IMR-90 (cell line): ENCODE results near the gene MAGI1.

Experiments used
- CEBPB ChIP-seq: IDR thresholded peaks from 2 replicates; pipeline ENCODE4 v1.6.1; 2012; ENCODE audit warnings: low read depth, low read length, improper control_type of control experiment
- POLR2A ChIP-seq: IDR thresholded peaks from 2 replicates; pipeline ENCODE4 v1.6.1; 2012; ENCODE audit warnings: mild to moderate bottlenecking, low read depth, low read length
- TF ChIP-seq, protein P1 (sequence below): conservative IDR thresholded peaks from 2 replicates; pipeline ENCODE4 v1.5.1; 2012; ENCODE audit warnings: mild to moderate bottlenecking, low read depth, low read length, improper control_type of control experiment

DNA sequence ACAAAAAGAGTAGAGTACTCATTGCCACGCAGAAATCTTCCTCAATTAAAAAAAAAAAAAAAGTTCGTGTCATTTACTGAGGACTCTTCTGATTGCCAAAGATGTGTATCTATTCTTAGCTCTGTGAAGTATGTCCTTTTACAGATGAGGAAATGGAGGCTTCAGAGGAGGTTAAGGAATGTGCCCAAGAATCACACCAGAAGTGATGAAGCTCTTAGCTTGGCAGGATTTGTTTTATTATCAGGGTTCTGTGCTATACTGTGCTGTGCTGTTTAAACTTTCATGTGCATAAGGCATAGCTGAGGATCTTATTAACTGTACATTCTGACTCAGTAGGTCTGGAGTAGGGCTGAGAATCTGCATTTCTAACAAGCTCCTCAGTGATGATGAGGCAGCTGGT, 685.8 kb downstream of the MAGI1 start:
- TF ChIP-seq CEBPB = no peak
- TF ChIP-seq, protein P1, sequence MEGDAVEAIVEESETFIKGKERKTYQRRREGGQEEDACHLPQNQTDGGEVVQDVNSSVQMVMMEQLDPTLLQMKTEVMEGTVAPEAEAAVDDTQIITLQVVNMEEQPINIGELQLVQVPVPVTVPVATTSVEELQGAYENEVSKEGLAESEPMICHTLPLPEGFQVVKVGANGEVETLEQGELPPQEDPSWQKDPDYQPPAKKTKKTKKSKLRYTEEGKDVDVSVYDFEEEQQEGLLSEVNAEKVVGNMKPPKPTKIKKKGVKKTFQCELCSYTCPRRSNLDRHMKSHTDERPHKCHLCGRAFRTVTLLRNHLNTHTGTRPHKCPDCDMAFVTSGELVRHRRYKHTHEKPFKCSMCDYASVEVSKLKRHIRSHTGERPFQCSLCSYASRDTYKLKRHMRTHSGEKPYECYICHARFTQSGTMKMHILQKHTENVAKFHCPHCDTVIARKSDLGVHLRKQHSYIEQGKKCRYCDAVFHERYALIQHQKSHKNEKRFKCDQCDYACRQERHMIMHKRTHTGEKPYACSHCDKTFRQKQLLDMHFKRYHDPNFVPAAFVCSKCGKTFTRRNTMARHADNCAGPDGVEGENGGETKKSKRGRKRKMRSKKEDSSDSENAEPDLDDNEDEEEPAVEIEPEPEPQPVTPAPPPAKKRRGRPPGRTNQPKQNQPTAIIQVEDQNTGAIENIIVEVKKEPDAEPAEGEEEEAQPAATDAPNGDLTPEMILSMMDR = no peak
- no peak for TF ChIP-seq POLR2A
